SJSA1 (cell line): ENCODE data around the gene BMP15. TPM values are rescaled to one million over a fixed set of nuclear protein-coding genes. Genes with fewer than 3 reads are reported as not detected.

ENCODE experiments used
- DNase-seq, 2 experiments: peaks; one replicate each; pipeline ENCODE4 v3.0.0-alpha.2; 2015 to 2020; ENCODE audit warnings: low spot score in 2 of 2, low read depth in 1 of 2
- H3K27ac ChIP-seq: fragments of 250-450 bp; sonication (Bioruptor Pico); 2 replicates; pipeline ENCODE4 v1.5.1; 2020; ENCODE audit warnings: mild to moderate bottlenecking, moderate library complexity
- H3K27me3 ChIP-seq: fragments of 250-450 bp; sonication (Bioruptor Pico); replicated peaks from 2 replicates; pipeline ENCODE4 v1.5.1; 2020; ENCODE audit warnings: mild to moderate bottlenecking, moderate library complexity
- H3K36me3 ChIP-seq: fragments of 250-450 bp; sonication (Bioruptor Pico); 2 replicates; pipeline ENCODE4 v1.5.1; 2020; ENCODE audit warnings: mild to moderate bottlenecking
- H3K4me1 ChIP-seq: fragments of 250-450 bp; sonication (Bioruptor Pico); replicated peaks from 2 replicates; pipeline ENCODE4 v1.6.1; 2021; ENCODE audit warnings: mild to moderate bottlenecking
- H3K4me3 ChIP-seq: fragments of 250-450 bp; sonication (Bioruptor Pico); 2 replicates; pipeline ENCODE4 v1.5.1; 2020; ENCODE audit warnings: mild to moderate bottlenecking
- H3K9me3 ChIP-seq: fragments of 250-450 bp; sonication (Bioruptor Pico); replicated peaks from 2 replicates; pipeline ENCODE4 v1.5.1; 2020; ENCODE audit warnings: mild to moderate bottlenecking
- total RNA-seq: library from RNA; depleted of rRNA; stranded (reverse); fragments of >200 nt; shearing (Covaris generic); gene quantifications from 2 replicates; pipeline ENCODE4 v1.2.3, GENCODE V29; 2014; rRNA removed

The BMP15 gene
- total RNA-seq, 1 experiment from 2014 or later: not detected

DNA sequence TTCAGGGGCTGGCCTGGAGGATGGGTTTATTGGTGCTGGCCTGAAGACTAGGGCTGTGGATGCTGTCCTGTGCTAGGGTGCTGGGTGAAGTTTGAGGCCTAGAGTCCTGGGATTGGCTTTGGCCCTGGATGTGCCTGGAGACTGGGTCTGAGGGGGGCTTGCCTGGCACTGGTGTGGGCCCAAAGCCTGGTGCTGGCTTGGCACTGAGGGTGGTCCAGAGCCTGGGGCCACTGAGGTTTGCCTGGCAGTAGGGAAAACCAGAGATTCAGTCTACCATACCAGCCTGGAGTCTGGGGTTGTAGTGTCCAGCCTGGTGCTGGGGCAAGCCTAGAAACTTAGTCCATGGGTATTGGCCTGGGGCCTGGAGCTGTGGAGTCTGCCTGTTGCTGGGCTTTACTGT is 16.6 kb downstream of the BMP15 start:
- no peaks in the 10 kb centered on the region for H3K27me3 ChIP-seq
- H3K9me3 ChIP-seq: no peaks in the 10 kb centered on the region
- no peak for DNase-seq
- H3K4me1 ChIP-seq: no peaks in the 10 kb centered on the region
- no peak overlapping the region for H3K27ac ChIP-seq
- no peaks in the 10 kb centered on the region for H3K36me3 ChIP-seq
- no peak overlapping the region for H3K4me3 ChIP-seq

DNA sequence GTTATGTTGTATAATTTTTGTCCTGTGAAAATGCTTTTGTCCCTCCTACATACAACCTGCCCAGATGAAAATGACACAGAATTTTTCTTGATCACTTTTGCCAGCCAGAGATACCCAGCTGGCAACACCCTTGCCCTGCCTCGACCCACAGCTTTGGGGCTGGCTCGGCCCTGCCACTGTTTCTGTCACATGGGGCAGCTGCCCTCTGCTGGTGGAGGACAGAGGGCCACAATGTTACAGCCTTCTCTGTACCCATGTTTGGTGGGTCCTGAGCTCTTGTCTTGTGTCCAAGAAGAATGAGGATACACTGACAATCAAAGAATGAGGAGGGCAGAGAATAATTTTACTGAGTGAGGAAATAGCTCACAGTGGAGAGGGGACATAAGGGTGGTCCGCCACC is 31.1 kb downstream of the BMP15 start:
- Histone ChIP-seq H3K36me3 (no peaks in the 10 kb centered on the region), H3K27ac (no peak overlapping the region), H3K4me3 (no peak overlapping the region), H3K4me1 (no peaks in the 10 kb centered on the region), H3K27me3 (no peaks in the 10 kb centered on the region), H3K9me3 (no peaks in the 10 kb centered on the region)
- peak in 1 of 2 experiments; percentile 0 for DNase-seq

DNA sequence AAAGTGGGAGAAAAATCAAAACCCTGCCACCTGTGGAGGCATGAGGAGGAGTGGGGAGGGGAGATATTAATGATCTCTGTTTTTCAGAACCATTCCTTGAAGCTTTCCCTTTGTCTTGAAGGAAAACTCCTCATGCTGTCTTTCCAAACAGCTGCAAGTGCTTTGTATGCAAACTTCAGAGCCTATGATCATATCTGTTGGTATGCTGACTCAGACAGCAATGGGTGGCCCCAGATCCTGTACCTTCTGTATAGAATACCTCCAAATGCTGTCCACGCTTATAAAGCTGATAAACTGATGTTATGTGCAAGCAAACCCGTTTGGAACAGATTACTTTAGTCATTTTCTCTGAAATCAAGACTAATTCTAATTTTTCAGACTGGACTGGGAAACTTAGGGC is 31.9 kb downstream of the BMP15 start:
- Histone ChIP-seq H3K4me3 (no peak overlapping the region), H3K4me1 (no peaks in the 10 kb centered on the region), H3K9me3 (no peaks in the 10 kb centered on the region), H3K27ac (no peak overlapping the region), H3K27me3 (no peaks in the 10 kb centered on the region), H3K36me3 (no peaks in the 10 kb centered on the region)
- DNase-seq: no peak

DNA sequence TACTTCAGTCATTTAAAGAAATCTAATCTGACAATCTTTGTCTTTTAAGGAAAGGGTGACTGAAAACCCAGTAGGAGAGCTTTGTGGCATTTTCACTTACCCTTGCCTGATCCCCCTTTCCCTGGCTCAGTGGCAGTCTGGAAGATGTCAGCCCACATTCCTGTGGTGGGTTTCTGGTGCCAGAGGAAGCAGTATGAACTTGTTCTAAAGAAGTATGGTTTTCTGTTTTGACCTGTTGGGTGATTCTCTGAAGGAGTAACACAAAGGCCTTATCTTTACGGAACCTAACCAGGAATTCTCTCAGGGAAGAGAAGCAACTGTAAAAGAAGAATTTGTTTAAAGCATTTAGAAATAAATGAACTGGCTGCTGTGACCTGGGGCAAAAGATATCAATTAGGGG is 41.9 kb downstream of the BMP15 start:
- no peaks in the 10 kb centered on the region for H3K36me3 ChIP-seq
- no peaks in the 10 kb centered on the region for H3K9me3 ChIP-seq
- no peak overlapping the region for H3K4me3 ChIP-seq
- H3K27me3 ChIP-seq: no peaks in the 10 kb centered on the region
- H3K4me1 ChIP-seq: no peaks in the 10 kb centered on the region
- DNase-seq: no peak
- H3K27ac ChIP-seq: no peak overlapping the region

DNA sequence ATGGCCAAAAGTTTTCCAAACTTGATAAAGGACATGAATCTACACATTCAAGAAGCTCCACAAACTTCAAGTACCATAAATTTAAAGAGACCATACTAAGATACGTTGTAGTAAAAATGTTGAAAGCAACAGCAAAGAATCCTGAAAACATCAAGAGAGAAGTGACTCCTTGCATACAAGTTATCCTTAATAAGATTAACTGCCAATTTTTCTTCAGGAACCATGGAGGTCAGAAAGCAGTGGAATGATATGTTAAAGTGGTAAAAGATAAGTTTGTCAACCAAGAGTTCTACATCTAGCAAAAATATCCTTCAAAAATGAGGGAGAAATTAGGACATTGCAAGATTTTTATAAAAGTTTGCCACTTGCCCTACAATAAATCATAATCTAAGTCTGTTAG is 43.3 kb downstream of the BMP15 start:
- DNase-seq: no peak
- Histone ChIP-seq H3K4me3 (no peak overlapping the region), H3K9me3 (no peaks in the 10 kb centered on the region), H3K27me3 (no peaks in the 10 kb centered on the region), H3K4me1 (no peaks in the 10 kb centered on the region), H3K27ac (no peak overlapping the region), H3K36me3 (no peaks in the 10 kb centered on the region)

DNA sequence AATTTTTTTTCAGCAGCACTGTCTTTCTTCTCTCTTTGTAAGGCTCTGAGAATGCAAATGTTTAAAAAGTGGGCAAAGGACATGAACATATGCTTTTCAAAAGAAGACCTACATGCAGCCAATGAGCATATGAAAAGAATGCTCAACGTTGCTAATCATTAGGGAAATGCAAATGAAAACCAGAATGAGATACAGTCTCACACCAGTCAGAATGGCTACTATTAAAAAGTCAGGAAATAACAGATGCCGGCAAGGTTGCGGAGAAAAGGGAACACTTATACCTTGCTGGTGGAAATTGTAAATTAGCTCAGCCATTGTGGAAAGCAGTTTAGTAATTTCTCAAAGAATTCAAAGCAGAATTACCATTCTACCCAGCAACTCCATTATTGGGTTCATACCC is 51.6 kb downstream of the BMP15 start:
- Histone ChIP-seq H3K36me3 (no peaks in the 10 kb centered on the region), H3K9me3 (no peaks in the 10 kb centered on the region), H3K27me3 (no peaks in the 10 kb centered on the region), H3K4me3 (no peak overlapping the region), H3K4me1 (no peaks in the 10 kb centered on the region), H3K27ac (no peak overlapping the region)
- DNase-seq: no peak

DNA sequence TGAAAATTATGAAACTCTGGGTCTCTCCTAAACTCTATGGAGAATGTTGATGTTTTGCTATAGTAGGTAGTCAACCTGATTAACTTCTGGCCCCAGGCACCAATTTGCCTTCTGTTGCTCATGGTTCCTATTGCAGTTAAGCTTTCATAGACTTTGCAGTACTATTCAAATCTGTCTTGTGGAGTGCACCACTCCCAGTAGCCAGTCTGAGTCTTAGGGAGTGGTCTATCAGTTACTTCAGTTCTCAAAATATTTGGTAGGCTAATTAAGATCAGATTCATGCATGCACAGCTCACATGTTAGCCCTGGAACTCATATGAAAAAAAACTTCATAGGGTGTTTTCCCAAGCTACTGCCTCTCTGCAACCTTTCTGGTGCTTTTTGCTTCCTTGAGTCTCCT is 53.3 kb downstream of the BMP15 start:
- H3K9me3 ChIP-seq: no peaks in the 10 kb centered on the region
- H3K27ac ChIP-seq: no peak overlapping the region
- no peak overlapping the region for H3K4me3 ChIP-seq
- no peaks in the 10 kb centered on the region for H3K27me3 ChIP-seq
- H3K36me3 ChIP-seq: no peaks in the 10 kb centered on the region
- no peaks in the 10 kb centered on the region for H3K4me1 ChIP-seq
- no peak for DNase-seq

Other genes with a start within 250 kb of the BMP15 start
- 2.9 and 6.6 TPM in 2 replicates for gene SHROOM4, start 96.5 kb upstream of the BMP15 start, total RNA-seq